Body of pancreas (tissue), 4 donors: Measurements from ENCODE around the gene MYOG. TPM values are rescaled to one million over a fixed set of nuclear protein-coding genes. Genes with fewer than 3 reads are reported as not detected.

Source experiments
- ATAC-seq: fragments of 150-250 bp; one replicate; pipeline ENCODE4 v1.9.1; 2016
- DNase-seq, 4 donors: peaks; one replicate each; pipeline ENCODE4 v3.0.0-alpha.2; 2019
- H3K27ac ChIP-seq, 4 donors: fragments of 200-600 bp; sonication (generic); 1 replicate in 3 of 4; 2 replicates in 1 of 4; pipeline versions ENCODE4 v1.5.1 to v1.6.1; 2016 to 2019; ENCODE audit warnings: mild to moderate bottlenecking in 1 of 4, mixed read lengths in 1 of 4, moderate library complexity in 1 of 4
- H3K27me3 ChIP-seq, 2 donors: fragments of 200-600 bp; sonication (generic); one replicate each; pipeline ENCODE4 v1.6.0; 2016; ENCODE audit warnings: mild to moderate bottlenecking in 1 of 2
- H3K36me3 ChIP-seq, 2 donors: fragments of 200-600 bp; sonication (generic); replicated peaks in 1 of 2; 2 replicates each; pipeline ENCODE4 v1.5.1; 2016; ENCODE audit warnings: low read depth in 2 of 2; ENCODE audit not compliant: insufficient read depth in 1 of 2
- H3K4me1 ChIP-seq: fragments of 200-600 bp; sonication (generic); one replicate; pipeline ENCODE4 v1.6.0; 2016
- H3K4me3 ChIP-seq, 2 donors: fragments of 200-600 bp; sonication (generic); 1 replicate in 1 of 2; 2 replicates in 1 of 2; pipeline ENCODE4 v1.5.1; 2016 to 2019
- H3K9me3 ChIP-seq, 3 donors: fragments of 200-600 bp; sonication (generic); 1 replicate in 2 of 3; 2 replicates in 1 of 3; pipeline ENCODE4 v1.5.1; 2016
- POLR2A ChIP-seq, 3 donors: fragments of 450-650 bp; IDR thresholded peaks; one replicate each; pipeline ENCODE4 v1.6.1; 2016; ENCODE audit warnings: antibody characterized with exemption in 3 of 3, mild to moderate bottlenecking in 2 of 3
- WGBS, 2 donors: methylation state at CpG; one replicate each; pipeline ENCODE4 v1.1.5; 2017; 5-methylcytosine and 5-hydroxymethylcytosine counted together
- intact Hi-C: fragments of 100-400 bp; cut with DNase I; formaldehyde crosslinking; loops from one replicate; pipeline ENCODE4 v1.15.1; 2023
- total RNA-seq, 2 donors: library from RNA; depleted of rRNA; stranded (reverse); fragments of >200 nt; gene quantifications; one replicate each; pipeline ENCODE4 v1.1.0, GENCODE V29; 2016
- TF ChIP-seq, protein P1 (sequence below), 7 experiments: fragments of 450-650 bp in 4 of 7; fragments of 200-600 bp in 3 of 7; sonication (generic) in 3 of 7; IDR thresholded peaks; one replicate each; pipeline ENCODE4 v1.5.1; 2016 to 2019; ENCODE audit warnings: antibody characterized with exemption in 7 of 7

MYOG gene
- total RNA-seq, 2 donors from 2014 or later, result not detected

DNA sequence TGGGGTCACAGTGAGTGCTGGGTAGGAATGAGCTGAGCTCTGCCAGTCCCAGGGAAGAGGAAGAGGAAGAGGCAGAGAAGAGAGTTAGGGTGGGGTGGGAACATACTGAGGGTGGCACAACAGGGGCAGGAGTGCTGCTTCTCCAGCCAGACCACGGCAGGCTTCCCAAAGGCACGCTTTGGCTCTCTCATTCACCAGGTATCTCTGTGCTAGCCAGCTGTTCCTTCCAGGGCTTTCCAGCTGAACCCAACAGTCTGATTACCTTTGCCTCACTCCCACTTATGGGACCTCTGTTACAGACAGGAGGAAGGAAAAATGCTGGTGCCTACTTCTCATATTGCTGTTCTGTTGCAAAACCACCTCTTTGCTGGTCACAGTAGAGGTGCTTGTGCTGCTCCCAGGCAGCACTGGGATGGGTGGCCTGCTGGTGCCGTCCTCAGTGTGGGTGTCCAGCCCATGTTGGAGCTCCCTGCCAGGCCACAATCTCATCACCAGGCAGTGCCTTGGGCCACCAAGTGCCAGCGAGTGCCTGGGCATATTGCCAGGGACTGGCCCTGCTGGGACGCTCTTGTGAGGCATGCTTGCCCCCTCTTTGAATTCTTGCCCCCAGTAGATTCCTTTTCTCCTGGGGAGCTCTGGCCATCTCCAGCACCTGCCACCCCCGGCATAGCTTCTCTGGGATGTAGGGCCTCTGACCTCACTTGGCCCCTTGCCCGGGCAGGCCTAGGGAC, 43.9 kb upstream of the MYOG start:
- Histone ChIP-seq H3K27ac (peak overlapping the region; percentile 45 to 86 (median 68)), H3K27me3 (no peaks in the 10 kb centered on the region), H3K36me3 (no peaks in the 10 kb centered on the region), H3K4me1 (peaks cover 77% of the 10 kb centered on the region), H3K4me3 (no peak overlapping the region), H3K9me3 (no peaks in the 10 kb centered on the region)
- TF ChIP-seq POLR2A (IDR thresholded peaks at IDR 0.05), result peak in 1 of 3 donors; percentile 21
- TF ChIP-seq, protein P1, sequence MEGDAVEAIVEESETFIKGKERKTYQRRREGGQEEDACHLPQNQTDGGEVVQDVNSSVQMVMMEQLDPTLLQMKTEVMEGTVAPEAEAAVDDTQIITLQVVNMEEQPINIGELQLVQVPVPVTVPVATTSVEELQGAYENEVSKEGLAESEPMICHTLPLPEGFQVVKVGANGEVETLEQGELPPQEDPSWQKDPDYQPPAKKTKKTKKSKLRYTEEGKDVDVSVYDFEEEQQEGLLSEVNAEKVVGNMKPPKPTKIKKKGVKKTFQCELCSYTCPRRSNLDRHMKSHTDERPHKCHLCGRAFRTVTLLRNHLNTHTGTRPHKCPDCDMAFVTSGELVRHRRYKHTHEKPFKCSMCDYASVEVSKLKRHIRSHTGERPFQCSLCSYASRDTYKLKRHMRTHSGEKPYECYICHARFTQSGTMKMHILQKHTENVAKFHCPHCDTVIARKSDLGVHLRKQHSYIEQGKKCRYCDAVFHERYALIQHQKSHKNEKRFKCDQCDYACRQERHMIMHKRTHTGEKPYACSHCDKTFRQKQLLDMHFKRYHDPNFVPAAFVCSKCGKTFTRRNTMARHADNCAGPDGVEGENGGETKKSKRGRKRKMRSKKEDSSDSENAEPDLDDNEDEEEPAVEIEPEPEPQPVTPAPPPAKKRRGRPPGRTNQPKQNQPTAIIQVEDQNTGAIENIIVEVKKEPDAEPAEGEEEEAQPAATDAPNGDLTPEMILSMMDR (IDR thresholded peaks at IDR 0.05), result no peak
- ATAC-seq, result peak; percentile 51
- DNase-seq, result peak; percentile 63 to 85 (median 80)
- intact Hi-C loops, result no loop called here
- 21 to 40% methylated on average over 4 to 7 of the region's 7 CpGs for WGBS, 2 donors

DNA sequence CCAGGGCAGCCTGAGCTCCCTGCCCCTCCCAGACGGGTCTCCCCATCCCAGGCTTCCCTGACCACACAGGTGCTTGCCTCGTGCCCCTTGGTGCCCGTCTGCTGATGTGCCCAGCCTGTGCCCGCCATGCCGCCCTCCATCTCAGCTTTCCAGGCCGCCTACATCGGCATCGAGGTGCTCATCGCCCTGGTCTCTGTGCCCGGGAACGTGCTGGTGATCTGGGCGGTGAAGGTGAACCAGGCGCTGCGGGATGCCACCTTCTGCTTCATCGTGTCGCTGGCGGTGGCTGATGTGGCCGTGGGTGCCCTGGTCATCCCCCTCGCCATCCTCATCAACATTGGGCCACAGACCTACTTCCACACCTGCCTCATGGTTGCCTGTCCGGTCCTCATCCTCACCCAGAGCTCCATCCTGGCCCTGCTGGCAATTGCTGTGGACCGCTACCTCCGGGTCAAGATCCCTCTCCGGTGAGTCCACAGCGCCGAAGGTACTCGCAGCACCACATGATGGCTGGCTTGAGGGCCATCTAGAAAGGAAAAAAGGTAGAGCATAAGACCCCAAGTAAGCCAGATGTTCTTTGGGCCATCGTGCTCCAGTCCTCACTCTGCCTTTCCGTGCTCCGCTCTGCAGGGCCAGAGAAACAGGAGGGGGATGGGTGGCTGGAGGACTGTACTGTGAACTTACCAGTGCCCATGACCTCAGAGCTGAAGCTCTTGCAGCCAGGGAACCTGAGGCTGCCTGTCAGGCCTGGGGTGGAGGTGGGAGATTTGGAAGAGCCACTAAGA, 43.1 kb upstream of the MYOG start:
- Histone ChIP-seq H3K36me3 (no peaks in the 10 kb centered on the region), H3K4me1 (peaks cover 71% of the 10 kb centered on the region), H3K4me3 (no peak overlapping the region), H3K9me3 (no peaks in the 10 kb centered on the region), H3K27me3 (no peaks in the 10 kb centered on the region), H3K27ac (peak overlapping the region; percentile 45 to 86 (median 68))
- TF ChIP-seq, protein P1 (IDR thresholded peaks at IDR 0.05), result no peak
- no peak for TF ChIP-seq POLR2A (IDR thresholded peaks at IDR 0.05)
- intact Hi-C loops, result no loop called here
- DNase-seq (no peak), ATAC-seq (no peak)
- 71 to 86% methylated on average over 11 to 29 of the region's 29 CpGs for WGBS, 2 donors

DNA sequence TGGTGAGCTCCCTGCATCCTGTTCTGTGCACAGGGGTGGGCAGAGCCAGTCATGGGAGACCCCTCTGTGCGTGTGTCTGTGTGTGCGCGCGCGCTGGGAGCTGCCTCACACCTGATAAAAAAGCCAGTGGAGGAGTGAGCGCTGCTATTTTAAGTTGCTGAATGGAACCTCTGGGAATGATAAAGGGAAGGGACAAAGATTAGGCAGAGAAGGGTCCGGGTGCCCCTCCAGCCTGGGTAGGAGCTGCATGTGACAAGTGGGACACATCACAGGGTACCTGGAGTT, 42.6 kb upstream of the MYOG start:
- H3K4me1 ChIP-seq, result peaks cover 66% of the 10 kb centered on the region
- TF ChIP-seq POLR2A (IDR thresholded peaks at IDR 0.05), result peak in 1 of 3 donors; percentile 7
- TF ChIP-seq, protein P1 (IDR thresholded peaks at IDR 0.05), result no peak
- intact Hi-C loops, result no loop called here
- DNase-seq (no peak), ATAC-seq (no peak)
- peak overlapping the region in 3 of 4 donors; percentile 59 to 86 (median 78) for H3K27ac ChIP-seq
- H3K9me3 ChIP-seq, result no peaks in the 10 kb centered on the region
- no peaks in the 10 kb centered on the region for H3K27me3 ChIP-seq
- no peaks in the 10 kb centered on the region for H3K36me3 ChIP-seq
- H3K4me3 ChIP-seq, result peak overlapping the region in 1 of 2 donors; percentile 10
- 8 to 18% methylated on average over 6 to 7 of the region's 7 CpGs for WGBS, 2 donors

DNA sequence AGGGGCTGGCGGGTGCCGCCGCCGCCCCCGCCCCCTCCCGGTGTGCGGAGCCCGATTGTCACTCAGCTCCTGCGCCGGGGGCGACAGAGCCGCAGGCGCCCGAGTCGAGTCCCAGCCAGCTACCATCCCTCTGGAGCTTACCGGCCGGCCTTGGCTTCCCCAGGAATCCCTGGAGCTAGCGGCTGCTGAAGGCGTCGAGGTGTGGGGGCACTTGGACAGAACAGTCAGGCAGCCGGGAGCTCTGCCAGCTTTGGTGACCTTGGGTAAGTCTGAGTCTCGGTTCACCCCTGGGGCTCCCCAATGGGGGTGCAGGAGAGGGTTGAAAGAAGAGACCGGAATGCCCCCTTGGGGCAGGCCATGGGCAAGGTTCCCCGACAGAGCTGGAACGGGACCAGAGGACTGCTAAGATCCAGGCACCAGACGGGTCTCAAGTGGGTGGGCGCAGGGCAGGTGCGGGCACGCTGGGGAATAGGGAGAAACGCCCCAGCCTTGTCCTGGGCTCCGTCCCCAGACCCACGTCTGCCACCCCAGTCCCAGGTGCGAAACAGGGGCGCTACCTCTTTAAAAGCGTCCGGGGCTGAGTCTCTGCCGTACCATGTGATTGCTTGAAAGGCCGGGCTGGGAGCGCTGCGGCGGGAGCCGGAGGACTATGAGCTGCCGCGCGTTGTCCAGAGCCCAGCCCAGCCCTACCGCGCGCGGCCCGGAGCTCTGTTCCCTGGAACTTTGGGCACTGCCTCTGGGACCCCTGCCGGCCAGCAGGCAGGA, 42.0 kb upstream of the MYOG start, which contains the start of gene ADORA1:
Gene ADORA1, plus strand, starts transcription at position 61 of the 765 bp plus-strand sequence. CDS start 1,116 bp downstream, outside the sequence.
- peak; percentile 66 to 83 (median 80) for DNase-seq
- H3K4me1 ChIP-seq, result peaks cover 63% of the 10 kb centered on the region
- peak in 2 of 3 donors; percentile 51 to 66 for TF ChIP-seq POLR2A (IDR thresholded peaks at IDR 0.05)
- TF ChIP-seq, protein P1 (IDR thresholded peaks at IDR 0.05), result peak in 2 of 7 experiments; percentile 4 to 6

More for the DNA sequence above, 42.0 kb upstream of the MYOG start, which contains the start of gene ADORA1:
- no peaks in the 10 kb centered on the region for H3K27me3 ChIP-seq
- H3K9me3 ChIP-seq, result no peaks in the 10 kb centered on the region
- intact Hi-C loops, result no loop called here
- no peaks in the 10 kb centered on the region for H3K36me3 ChIP-seq
- 0 to 2% methylated on average over 19 to 40 of the region's 51 CpGs for WGBS, 2 donors
- peak within 1 kb of the TSS in 1 of 2 donors; percentile 10 for H3K4me3 ChIP-seq
- peak within 1 kb of the TSS; percentile 33 to 86 (median 68) for H3K27ac ChIP-seq
- peak; percentile 82 for ATAC-seq
